HepG2 (cell line): ENCODE measurements around the gene RGS1. TPM values are rescaled to one million over a fixed set of nuclear protein-coding genes. Genes with fewer than 3 reads are reported as not detected.

ENCODE experiments used
- ATAC-seq: fragments of 200-7000 bp; cut with Tn5 transposase; 3 replicates; pipeline ENCODE4 v1.9.1; 2020; ENCODE audit warnings: mild to moderate bottlenecking, moderate library complexity
- BruUV-seq: library from RNA; stranded (reverse); fragments of 400-500 nt; replicated peaks from 2 replicates; lab custom pipeline; 2021; lab: Mats Ljungman, UMichigan
- CTCF ChIA-PET: fragments of 300-600 bp; formaldehyde crosslinking; extraction: SDS; loops from one replicate; lab custom pipeline; 2021; ENCODE audit warnings: low total read pairs, inconsistent platforms, low intra/inter-chr PET ratio; lab: Yijun Ruan, JAX
- POLR2A ChIA-PET: fragments of 350-600 bp; sonication (Branson Sonifier 250); formaldehyde crosslinking; loops from one replicate; lab custom pipeline; 2020; ENCODE audit warnings: antibody characterized with exemption, inconsistent platforms; lab: Yijun Ruan, JAX
- DNase-seq: peaks from one replicate; pipeline ENCODE4 v3.0.0-alpha.2; 2015; ENCODE audit warnings: low spot score
- FAIRE-seq: peaks from 3 replicates; lab custom pipeline; 2011; peaks lifted over from hg19 to GRCh38; lab: Jason Lieb, UNC
- H2AFZ ChIP-seq: one replicate; pipeline ENCODE4 v1.6.1; 2011; ENCODE audit warnings: low read length, inconsistent platforms
- H3K27ac ChIP-seq: fragments of 300-600 bp; 3 replicates; pipeline ENCODE4 v1.8.0; 2011; ENCODE audit warnings: mixed run types, mild to moderate bottlenecking, mixed read lengths, low read length, inconsistent platforms; ENCODE audit not compliant: insufficient read depth; ENCODE audit errors: extremely low read length
- H3K27me3 ChIP-seq, 2 experiments: fragments of 200-600 bp in 1 of 2; 2 replicates in 1 of 2; 3 replicates in 1 of 2; pipeline versions ENCODE4 v1.6.0 to v1.8.0; 2011; ENCODE audit warnings: low read length in 2 of 2, mild to moderate bottlenecking in 2 of 2, moderate library complexity in 2 of 2, inconsistent platforms in 1 of 2; ENCODE audit not compliant: insufficient read depth in 2 of 2, control insufficient read depth in 1 of 2
- H3K36me3 ChIP-seq, 2 experiments: fragments of 200-600 bp in 1 of 2; replicated peaks in 1 of 2; 2 replicates in 1 of 2; 3 replicates in 1 of 2; pipeline versions ENCODE4 v1.5.1 to v1.8.0; 2011; ENCODE audit warnings: low read length in 2 of 2, inconsistent platforms in 1 of 2; ENCODE audit not compliant: insufficient read depth in 2 of 2, control insufficient read depth in 1 of 2
- H3K4me1 ChIP-seq: 2 replicates; pipeline ENCODE4 v1.5.1; 2012; ENCODE audit warnings: low read length, inconsistent platforms; ENCODE audit not compliant: insufficient read depth
- H3K4me2 ChIP-seq: 2 replicates; pipeline ENCODE4 v1.6.0; 2011; ENCODE audit warnings: low read depth, low read length, inconsistent platforms
- H3K4me3 ChIP-seq, 3 experiments: fragments of 200-600 bp in 1 of 3; sonication (generic), shearing (Covaris generic) in 1 of 3; replicated peaks in 1 of 3; 2 replicates each; pipeline ENCODE4 v1.5.1; 2011 to 2016; ENCODE audit warnings: low read length in 3 of 3, inconsistent platforms in 2 of 3, low read depth in 2 of 3, mild to moderate bottlenecking in 2 of 3, control low read depth in 1 of 3, mixed read lengths in 1 of 3; ENCODE audit not compliant: insufficient read depth in 1 of 3
- H3K79me2 ChIP-seq: one replicate; pipeline ENCODE4 v1.6.1; 2011; ENCODE audit warnings: low read length, inconsistent platforms; ENCODE audit not compliant: insufficient read depth
- H3K9ac ChIP-seq: 2 replicates; pipeline ENCODE4 v1.6.0; 2011; ENCODE audit warnings: mild to moderate bottlenecking, low read depth, low read length, inconsistent platforms; ENCODE audit not compliant: insufficient read depth
- H3K9me3 ChIP-seq: 2 replicates; pipeline ENCODE4 v1.5.1; 2012; ENCODE audit warnings: mild to moderate bottlenecking, low read length
- H4K20me1 ChIP-seq: 2 replicates; pipeline ENCODE4 v1.6.0; 2011; ENCODE audit warnings: inconsistent platforms, mild to moderate bottlenecking, low read length, moderate library complexity; ENCODE audit not compliant: insufficient read depth
- CTCF ChIP-seq: sonication (generic); formaldehyde crosslinking; IDR thresholded peaks from 2 replicates; pipeline ENCODE4 v1.5.0; 2020; ENCODE audit warnings: mild to moderate bottlenecking, missing genetic modification reagents, moderate library complexity
- DR1 ChIP-seq: sonication (generic); formaldehyde crosslinking; IDR thresholded peaks from 2 replicates; pipeline ENCODE4 v1.8.0; 2021; ENCODE audit warnings: mild to moderate bottlenecking, missing genetic modification reagents, inconsistent platforms
- GLMP ChIP-seq: sonication (generic); formaldehyde crosslinking; IDR thresholded peaks from 2 replicates; pipeline ENCODE4 v1.9.0; 2021; ENCODE audit warnings: missing genetic modification reagents, mild to moderate bottlenecking, borderline replicate concordance
- HIVEP1 ChIP-seq: sonication (generic); formaldehyde crosslinking; IDR thresholded peaks from 2 replicates; pipeline ENCODE4 v1.4.0; 2020; ENCODE audit warnings: mild to moderate bottlenecking, missing genetic modification reagents
- KDM5B ChIP-seq: sonication (generic); formaldehyde crosslinking; IDR thresholded peaks from 2 replicates; pipeline ENCODE4 v1.4.0; 2020; ENCODE audit warnings: missing genetic modification reagents, mild to moderate bottlenecking, borderline replicate concordance
- MAFF ChIP-seq: IDR thresholded peaks from 2 replicates; pipeline ENCODE4 v1.6.1; 2011; ENCODE audit warnings: low read depth, low read length, improper control_type of control experiment
- MXD4 ChIP-seq: IDR thresholded peaks from 2 replicates; pipeline ENCODE4 v1.6.1; 2016; ENCODE audit warnings: mild to moderate bottlenecking, missing biosample characterization, missing genetic modification reagents
- PRPF4 ChIP-seq: fragments of 200-400 bp; formaldehyde crosslinking; IDR thresholded peaks from 2 replicates; pipeline ENCODE4 v1.6.1; 2016; ENCODE audit warnings: low read length, low read depth; ENCODE audit not compliant: poor library complexity, severe bottlenecking
- PTBP1 ChIP-seq: fragments of 200-400 bp; formaldehyde crosslinking; IDR thresholded peaks from 2 replicates; pipeline ENCODE4 v1.6.1; 2018; ENCODE audit warnings: low read length, low read depth; ENCODE audit not compliant: poor library complexity, severe bottlenecking
- RCOR2 ChIP-seq: IDR thresholded peaks from 2 replicates; pipeline ENCODE4 v1.6.1; 2016; ENCODE audit warnings: missing biosample characterization, missing genetic modification reagents
- SMC3 ChIP-seq: IDR thresholded peaks from 2 replicates; pipeline ENCODE4 v1.6.1; 2011; ENCODE audit warnings: low read length, improper control_type of control experiment
- SSRP1 ChIP-seq: IDR thresholded peaks from 2 replicates; pipeline ENCODE4 v1.6.1; 2016; ENCODE audit warnings: control low read depth
- TMF1 ChIP-seq: sonication (generic); formaldehyde crosslinking; IDR thresholded peaks from 2 replicates; pipeline ENCODE4 v1.8.1; 2022; ENCODE audit warnings: low read depth, missing genetic modification reagents
- ZNF446 ChIP-seq: sonication (generic); formaldehyde crosslinking; IDR thresholded peaks from 2 replicates; pipeline ENCODE4 v1.5.0; 2020; ENCODE audit warnings: mild to moderate bottlenecking, missing genetic modification reagents
- ZNF615 ChIP-seq: sonication (generic); formaldehyde crosslinking; IDR thresholded peaks from 2 replicates; pipeline ENCODE4 v1.5.0; 2020; ENCODE audit warnings: mild to moderate bottlenecking, missing genetic modification reagents, borderline replicate concordance
- WGBS: methylation state at CpG from one replicate; pipeline ENCODE4 v1.1.6; 2017; ENCODE audit warnings: low lambda C conversion rate; 5-methylcytosine and 5-hydroxymethylcytosine counted together
- in situ Hi-C: cut with HindIII; loops from 2 replicates; pipeline ENCODE4 v1.10.0; 2017; ENCODE audit warnings: low pct_unique_long_range_greater_than_20kb; ENCODE audit not compliant: extremely low pct_ligation_motif_present
- intact Hi-C: fragments of 100-400 bp; cut with micrococcal nuclease; formaldehyde crosslinking; loops from one replicate; pipeline ENCODE4 v1.10.0; 2022; ENCODE audit not compliant: unreplicated experiment
- polyA plus RNA-seq, 8 experiments: library from polyadenylated mRNA; depleted of rRNA in 3 of 8; stranded (reverse) in 7 of 8; unstranded in 1 of 8; fragments of >200 nt; fragmentation: Illumina TruSeq in 4 of 8; extraction: Trizol in 4 of 8; gene quantifications; 2 replicates each; pipeline versions ENCODE4 v1.2.1 to v1.2.3, GENCODE V29; 2011 to 2016; ENCODE audit warnings: low read depth in 4 of 8, missing spikeins in 1 of 8, mixed read lengths in 1 of 8; ENCODE audit not compliant: insufficient read depth in 1 of 8
- total RNA-seq, 5 experiments: library from RNA; depleted of rRNA; stranded (reverse); fragments of >200 nt; fragmentation: Illumina TruSeq; extraction: Trizol; gene quantifications; 2 replicates each; pipeline ENCODE4 v1.2.3, GENCODE V29; 2016; ENCODE audit warnings: low read depth in 1 of 5

Gene RGS1
- total and polyA plus RNA-seq, 2 of the 13 experiments (the other 11 are each of a cell fraction or from before 2014, with no cell fraction given), result not detected

GRCh38 chr1:192627901-192628300, 52.3 kb downstream of the RGS1 start:
- H2AFZ ChIP-seq, result no peak overlapping the region
- ChIA-PET CTCF (no interaction called here), POLR2A (no interaction called here)
- H3K79me2 ChIP-seq, result no peaks in the 10 kb centered on the region
- WGBS, result 34% methylated on average over 5 of the region's 5 CpGs
- H3K9me3 ChIP-seq, result no peaks in the 10 kb centered on the region
- BruUV-seq, result no TSS peak
- TF ChIP-seq MAFF (no peak), CTCF (CRISPR knock-in tag) (no peak), SSRP1 (CRISPR knock-in tag) (no peak), GLMP (CRISPR knock-in tag) (no peak), HIVEP1 (CRISPR knock-in tag) (no peak), ZNF615 (CRISPR knock-in tag) (no peak), TMF1 (CRISPR knock-in tag) (no peak), DR1 (CRISPR knock-in tag) (no peak), SMC3 (no peak), ZNF446 (CRISPR knock-in tag) (no peak), MXD4 (CRISPR knock-in tag) (no peak), PRPF4 (no peak), RCOR2 (no peak), KDM5B (CRISPR knock-in tag) (no peak), PTBP1 (no peak)
- no peak overlapping the region for H3K9ac ChIP-seq
- no peak for DNase-seq
- in situ Hi-C loops, result no loop called here
- no peaks in the 10 kb centered on the region for H3K36me3 ChIP-seq
- H4K20me1 ChIP-seq, result no peaks in the 10 kb centered on the region
- no peak overlapping the region for H3K4me2 ChIP-seq
- no peak for ATAC-seq
- no peak overlapping the region for H3K27ac ChIP-seq
- no peak overlapping the region for H3K4me3 ChIP-seq
- intact Hi-C loops, result no loop called here
- peaks cover 22% of the 10 kb centered on the region for H3K4me1 ChIP-seq
- FAIRE-seq, result no peak
- H3K27me3 ChIP-seq, result no peaks in the 10 kb centered on the region
